Regular cardiac myocyte (primary cell): ENCODE data around the gene TNFRSF4. TPM values are rescaled to one million over a fixed set of nuclear protein-coding genes. Genes with fewer than 3 reads are reported as not detected.

Experiments used
- total RNA-seq: library from RNA; depleted of rRNA; stranded (reverse); fragments of >200 nt; gene quantifications from 2 replicates; pipeline ENCODE4 v1.2.3, GENCODE V29; 2014

Gene TNFRSF4
- total RNA-seq = not detected in 2 replicates

GRCh38 chr1:1213345-1214265 is at the start of gene TNFRSF4:
TNFRSF4 (minus strand) TSS chr1:1214153; CDS start chr1:1214127, 26 bp downstream.

DNA sequence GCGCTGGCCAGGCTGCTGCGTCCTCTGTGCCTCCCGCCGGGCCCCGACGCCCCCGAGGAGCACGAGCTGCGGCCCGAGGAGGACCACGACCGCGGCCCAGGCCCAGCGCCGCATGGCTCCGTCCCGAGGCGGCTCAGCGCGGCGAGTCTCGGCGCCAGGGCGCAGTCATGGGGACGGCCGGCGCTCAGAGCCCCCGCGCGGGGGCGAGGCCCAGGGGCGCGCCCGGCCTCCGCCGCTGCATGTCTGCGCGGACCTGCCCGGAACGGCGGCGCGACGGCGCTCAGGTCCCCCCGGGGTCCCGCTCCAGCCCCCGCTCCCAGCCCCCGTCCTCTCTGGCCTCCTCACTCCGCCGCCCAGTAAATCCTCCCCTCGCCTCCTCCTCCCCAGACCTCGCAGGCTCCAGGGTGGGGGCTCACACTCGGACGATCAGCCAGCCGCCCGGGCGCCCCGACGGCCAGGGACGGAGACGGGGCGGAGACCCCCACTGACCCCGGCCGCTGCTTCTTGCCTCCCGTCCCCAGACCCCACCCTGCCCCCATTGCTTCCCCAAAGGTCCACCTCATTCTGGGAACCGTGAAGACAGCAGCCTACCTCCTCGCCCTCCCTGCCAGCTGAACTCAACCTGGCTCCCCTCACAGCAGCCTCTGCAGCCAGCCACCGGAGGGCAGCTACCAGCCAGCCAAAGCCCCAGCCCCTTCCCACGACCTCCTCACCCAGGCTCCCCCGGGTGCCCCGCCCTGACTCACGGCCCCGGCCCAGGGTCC is 32.8 kb upstream of the TNFRSF4 start, which contains the start of gene C1QTNF12:
TSS of gene C1QTNF12 (minus strand) at position 146 of the 764 bp plus-strand sequence. CDS start at position 114, 32 bp downstream.

GRCh38 chr1:1232208-1232795 is 18.3 kb upstream of the TNFRSF4 start, which contains the start of gene B3GALT6:
B3GALT6 (plus strand) TSS chr1:1232237; CDS start chr1:1232279, 42 bp downstream.

DNA sequence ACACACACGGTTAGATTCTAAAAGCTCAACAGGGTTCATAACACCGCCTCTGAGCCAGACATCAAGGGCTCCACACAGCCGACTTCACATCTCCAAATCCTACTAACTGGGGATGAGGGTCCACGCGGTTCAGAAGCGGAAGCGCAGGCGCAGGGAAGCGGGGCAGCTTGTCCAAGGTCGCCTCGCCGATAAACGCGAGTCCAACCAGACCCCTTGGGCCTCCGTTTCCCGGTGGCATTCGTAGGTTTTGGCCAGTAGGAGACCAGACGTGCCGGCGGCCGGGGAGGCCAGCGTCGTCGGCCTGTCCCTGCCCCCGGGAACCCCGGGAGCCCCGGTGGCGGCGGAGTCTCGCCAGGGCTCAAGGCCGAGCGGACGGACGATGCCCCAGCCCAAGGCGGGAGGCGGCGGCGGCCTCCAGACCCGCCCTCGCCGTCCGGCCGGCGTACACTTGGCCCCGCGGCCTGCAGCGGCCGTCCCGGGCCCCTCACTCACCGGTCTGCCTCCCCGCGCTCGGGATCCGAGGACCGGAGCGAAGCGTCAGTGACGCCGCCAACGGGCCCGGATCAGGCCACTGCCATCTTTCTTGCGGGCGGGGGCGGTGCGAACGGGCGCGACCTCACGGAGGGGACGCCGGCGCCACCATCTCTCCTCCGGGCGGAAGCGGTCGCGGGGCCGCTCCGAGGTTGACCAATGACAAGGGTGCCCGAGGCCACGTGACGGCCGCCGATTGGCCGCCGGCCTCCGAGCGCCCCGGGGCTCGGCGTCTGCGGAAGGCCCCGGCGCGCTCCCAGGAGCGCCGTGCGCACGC is 17.7 kb upstream of the TNFRSF4 start, which contains the start of gene SDF4:
TSS of gene SDF4 (minus strand) at position 602 of the 808 bp plus-strand sequence. CDS start 3,229 bp downstream, outside the sequence.

GRCh38 chr1:1206376-1206965 is 7.5 kb downstream of the TNFRSF4 start, which contains the start of gene TNFRSF18:
TNFRSF18 (minus strand) TSS chr1:1206592; CDS start chr1:1206571, 21 bp downstream.

DNA sequence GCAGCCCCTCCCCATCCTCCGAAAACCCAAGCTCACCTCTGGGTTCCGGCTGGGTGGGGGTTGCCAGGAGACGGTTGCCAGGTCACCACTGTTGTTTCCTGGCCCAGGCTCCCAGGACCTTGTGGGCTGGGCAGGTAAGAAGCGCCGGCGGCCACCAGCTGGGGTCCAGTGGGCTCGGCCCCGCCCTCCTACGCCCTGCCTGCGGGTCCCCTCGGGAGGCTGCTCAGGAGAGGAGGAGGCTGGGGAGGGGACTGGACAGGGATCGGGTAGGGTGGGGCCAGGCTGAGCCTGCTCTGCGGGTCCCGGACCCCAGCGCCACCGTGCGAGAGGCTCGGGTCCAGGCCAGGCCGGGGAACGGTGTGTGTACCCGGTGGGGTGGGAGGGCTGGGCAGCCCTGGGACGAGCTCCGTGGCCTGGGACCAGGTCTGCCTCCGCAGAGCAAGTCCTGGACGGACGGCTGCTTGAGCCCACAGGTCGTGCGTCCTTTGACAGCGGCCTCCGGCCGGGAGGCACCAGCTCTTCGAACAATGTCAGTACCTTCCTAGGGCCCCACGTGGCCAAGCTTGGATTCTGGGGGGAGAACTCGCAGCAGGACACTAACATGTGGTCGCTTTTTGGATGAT is 40.0 kb downstream of the TNFRSF4 start, which contains the start of gene TTLL10:
TSS of gene TTLL10 (plus strand) at position 88 of the 623 bp plus-strand sequence. CDS start 5,336 bp downstream, outside the sequence.

Other genes starting within 250 kb of the TNFRSF4 start
- gene PLEKHN1, start 247.7 kb downstream of the TNFRSF4 start, total RNA-seq = 0.28 and 0.58 TPM in 2 replicates
- gene PERM1, start 232.1 kb downstream of the TNFRSF4 start, total RNA-seq = 0.38 and 8.5 TPM in 2 replicates
- gene HES4, start 214.1 kb downstream of the TNFRSF4 start, total RNA-seq = 4.2 and 7.6 TPM in 2 replicates
- gene ISG15, start 200.7 kb downstream of the TNFRSF4 start, total RNA-seq = 48.8 and 104 TPM in 2 replicates
- gene AGRN, start 194.0 kb downstream of the TNFRSF4 start, total RNA-seq = 25.9 and 49.3 TPM in 2 replicates
- gene RNF223, start 139.8 kb downstream of the TNFRSF4 start, total RNA-seq = not detected in 2 replicates
- 4.4 and 5.4 TPM in 2 replicates for gene C1orf159, start 98.1 kb downstream of the TNFRSF4 start, total RNA-seq
- not detected in 2 replicates for gene TTLL10, start 40.3 kb downstream of the TNFRSF4 start, total RNA-seq
- gene TNFRSF18, start 7.6 kb downstream of the TNFRSF4 start, total RNA-seq = 0.28 TPM in 1 of 2 replicates, not detected in the other
- gene SDF4, start 17.8 kb upstream of the TNFRSF4 start, total RNA-seq = 90.1 and 109 TPM in 2 replicates
- 28.2 and 31.2 TPM in 2 replicates for gene B3GALT6, start 18.1 kb upstream of the TNFRSF4 start, total RNA-seq
- 0.38 and 0.85 TPM in 2 replicates for gene C1QTNF12, start 32.6 kb upstream of the TNFRSF4 start, total RNA-seq
- 31.3 and 43.5 TPM in 2 replicates for gene UBE2J2, start 59.7 kb upstream of the TNFRSF4 start, total RNA-seq
- gene SCNN1D, start 66.3 kb upstream of the TNFRSF4 start, total RNA-seq = 0.58 and 1.4 TPM in 2 replicates
- gene ACAP3, start 93.8 kb upstream of the TNFRSF4 start, total RNA-seq = 33.0 and 34.3 TPM in 2 replicates
- 8.7 and 22.8 TPM in 2 replicates for gene PUSL1, start 94.4 kb upstream of the TNFRSF4 start, total RNA-seq
- 34.1 and 42.0 TPM in 2 replicates for gene INTS11, start 110.5 kb upstream of the TNFRSF4 start, total RNA-seq
- gene CPTP, start 110.6 kb upstream of the TNFRSF4 start, total RNA-seq = 9.0 and 11.5 TPM in 2 replicates
- under 0.01 TPM in 2 replicates for gene TAS1R3, start 117.1 kb upstream of the TNFRSF4 start, total RNA-seq
- 86.0 and 119 TPM in 2 replicates for gene DVL1, start 135.3 kb upstream of the TNFRSF4 start, total RNA-seq
- gene MXRA8, start 144.4 kb upstream of the TNFRSF4 start, total RNA-seq = 121 and 141 TPM in 2 replicates
- 82.6 and 152 TPM in 2 replicates for gene AURKAIP1, start 161.1 kb upstream of the TNFRSF4 start, total RNA-seq
- 63.8 and 140 TPM in 2 replicates for gene CCNL2, start 185.2 kb upstream of the TNFRSF4 start, total RNA-seq
- gene MRPL20, start 193.1 kb upstream of the TNFRSF4 start, total RNA-seq = 58.9 and 129 TPM in 2 replicates
- under 0.01 TPM in 2 replicates for gene ANKRD65, start 207.1 kb upstream of the TNFRSF4 start, total RNA-seq
- gene VWA1, start 221.5 kb upstream of the TNFRSF4 start, total RNA-seq = 2.9 and 9.0 TPM in 2 replicates
- not detected in 2 replicates for gene ATAD3C, start 235.5 kb upstream of the TNFRSF4 start, total RNA-seq